ENCODE data around the gene LHPP.

Gene LHPP

GRCh38 chr10:124636271-124636995 is 174.8 kb downstream of the LHPP start:
- in situ Hi-C loops (cut with MboI; ENCODE audit: low sequenced_read_pairs), result no loop called here

- in situ Hi-C loops (cut with MboI; ENCODE audit: low sequenced_read_pairs), result no loop called here
Measured at GRCh38 chr10:124637091-124637700, 175.6 kb downstream of the LHPP start.

GRCh38 chr10:124637746-124638145 is 176.1 kb downstream of the LHPP start:
- in situ Hi-C loops (cut with MboI; ENCODE audit: low sequenced_read_pairs), result no loop called here

GRCh38 chr10:124639206-124639605 is 177.6 kb downstream of the LHPP start:
- in situ Hi-C loops (cut with MboI; ENCODE audit: low sequenced_read_pairs), result no loop called here

GRCh38 chr10:124639646-124640045 is 178.0 kb downstream of the LHPP start:
- in situ Hi-C loops (cut with MboI; ENCODE audit: low sequenced_read_pairs), result no loop called here

- in situ Hi-C loops (cut with MboI; ENCODE audit: low sequenced_read_pairs), result no loop called here
Measured at GRCh38 chr10:124640056-124640455, 178.4 kb downstream of the LHPP start.

- in situ Hi-C loops (cut with MboI; ENCODE audit: low sequenced_read_pairs), result no loop called here
Measured at GRCh38 chr10:124640538-124641231, 179.1 kb downstream of the LHPP start.

- in situ Hi-C loops (cut with MboI; ENCODE audit: low sequenced_read_pairs), result no loop called here
Measured at GRCh38 chr10:124641282-124642087, 179.9 kb downstream of the LHPP start.

- in situ Hi-C loops (cut with MboI; ENCODE audit: low sequenced_read_pairs), result no loop called here
Measured at GRCh38 chr10:124642088-124642710, 180.6 kb downstream of the LHPP start.

GRCh38 chr10:124643330-124644009 is 181.8 kb downstream of the LHPP start:
- in situ Hi-C loops (cut with MboI; ENCODE audit: low sequenced_read_pairs), result no loop called here

GRCh38 chr10:124644236-124644635 is 182.6 kb downstream of the LHPP start:
- in situ Hi-C loops (cut with MboI; ENCODE audit: low sequenced_read_pairs), result no loop called here

GRCh38 chr10:124644771-124645415 is 183.3 kb downstream of the LHPP start:
- in situ Hi-C loops (cut with MboI; ENCODE audit: low sequenced_read_pairs), result no loop called here

- in situ Hi-C loops (cut with MboI; ENCODE audit: low sequenced_read_pairs), result no loop called here
Measured at GRCh38 chr10:124645467-124646095, 184.0 kb downstream of the LHPP start.

GRCh38 chr10:124646483-124647352 is 185.1 kb downstream of the LHPP start:
- in situ Hi-C loops (cut with MboI; ENCODE audit: low sequenced_read_pairs), result no loop called here

GRCh38 chr10:124647421-124648130 is 186.0 kb downstream of the LHPP start:
- in situ Hi-C loops (cut with MboI; ENCODE audit: low sequenced_read_pairs), result no loop called here

- in situ Hi-C loops (cut with MboI; ENCODE audit: low sequenced_read_pairs), result no loop called here
Measured at GRCh38 chr10:124648131-124648475, 186.5 kb downstream of the LHPP start.

- in situ Hi-C loops (cut with MboI; ENCODE audit: low sequenced_read_pairs), result no loop called here
Measured at GRCh38 chr10:124648738-124649137, 187.1 kb downstream of the LHPP start.

GRCh38 chr10:124649214-124649613 is 187.6 kb downstream of the LHPP start:
- in situ Hi-C loops (cut with MboI; ENCODE audit: low sequenced_read_pairs), result no loop called here

Data from HL-60/S4 treated with retinoic acid at 250 ng/mL for 4 days and 3 days (cell line).